Activated effector memory CD4-positive, alpha-beta T cell treated with Interleukin-2 at 50 U/mL for 16 hours (primary cell): ENCODE data around the gene SDC4.
"Not testable (repeated sequence)": the region's sequence is repeated elsewhere in the genome, so short reads cannot be mapped to it uniquely, and the experiment has no call there.

Experiments
- DNase-seq: peaks from one replicate; pipeline ENCODE4 v3.0.0-alpha.2; 2020

SDC4 gene

GRCh38 chr20:45363611-45364492 lies 15.6 kb upstream of the SDC4 start:
- DNase-seq: no peak

- peak; percentile 97 for DNase-seq
These were observed 14.8 kb upstream of the SDC4 start, which contains the start of gene SYS1 for GRCh38 chr20:45362804-45363610. Gene SYS1, plus strand, starts transcription at chr20:45363156. Its CDS starts 376 bp downstream, at chr20:45363532.

GRCh38 chr20:45361793-45362192 lies 13.6 kb upstream of the SDC4 start:
- no peak for DNase-seq

GRCh38 chr20:45359406-45360148 lies 11.4 kb upstream of the SDC4 start:
- no peak for DNase-seq

GRCh38 chr20:45359069-45359405 lies 10.8 kb upstream of the SDC4 start:
- DNase-seq: no peak

- DNase-seq: no peak
These were observed 10.3 kb upstream of the SDC4 start for GRCh38 chr20:45358282-45359068.

- no peak for DNase-seq
These were observed 7.2 kb upstream of the SDC4 start for GRCh38 chr20:45355209-45356084.

GRCh38 chr20:45354423-45355208 lies 6.4 kb upstream of the SDC4 start:
- DNase-seq: no peak

GRCh38 chr20:45353746-45354145 lies 5.5 kb upstream of the SDC4 start:
- DNase-seq: no peak

- DNase-seq: no peak
These were observed 4.5 kb upstream of the SDC4 start for GRCh38 chr20:45352729-45353128.

- DNase-seq: not testable (repeated sequence)
These were observed 2.6 kb upstream of the SDC4 start for GRCh38 chr20:45350795-45351194.

- no peak for DNase-seq
These were observed 2.0 kb upstream of the SDC4 start for GRCh38 chr20:45350217-45350616.

- no peak for DNase-seq
These were observed 808 bp downstream of the SDC4 start for GRCh38 chr20:45347297-45347935.

- no peak for DNase-seq
These were observed 1.4 kb downstream of the SDC4 start for GRCh38 chr20:45346851-45347250.

GRCh38 chr20:45346291-45346718 lies 1.9 kb downstream of the SDC4 start:
- no peak for DNase-seq

GRCh38 chr20:45345104-45345936 lies 2.9 kb downstream of the SDC4 start:
- no peak for DNase-seq

GRCh38 chr20:45344168-45344860 lies 3.9 kb downstream of the SDC4 start:
- DNase-seq: no peak

- DNase-seq: no peak
These were observed 4.6 kb downstream of the SDC4 start for GRCh38 chr20:45343532-45344167.
